Stimulated activated CD8-positive, alpha-beta memory T cell treated with anti-CD3 and anti-CD28 coated beads, Interleukin-15, amount 100 ng/mL, for 48 hours (primary cell): ENCODE results near the gene CLEC18B.
"Not testable (repeated sequence)": the region's sequence is repeated elsewhere in the genome, so short reads cannot be mapped to it uniquely, and the experiment has no call there.

Experiments
- DNase-seq, 2 donors: peaks; one replicate each; pipeline ENCODE4 v3.0.0-alpha.2; 2020; ENCODE audit warnings: low read depth in 2 of 2

The CLEC18B gene

DNA sequence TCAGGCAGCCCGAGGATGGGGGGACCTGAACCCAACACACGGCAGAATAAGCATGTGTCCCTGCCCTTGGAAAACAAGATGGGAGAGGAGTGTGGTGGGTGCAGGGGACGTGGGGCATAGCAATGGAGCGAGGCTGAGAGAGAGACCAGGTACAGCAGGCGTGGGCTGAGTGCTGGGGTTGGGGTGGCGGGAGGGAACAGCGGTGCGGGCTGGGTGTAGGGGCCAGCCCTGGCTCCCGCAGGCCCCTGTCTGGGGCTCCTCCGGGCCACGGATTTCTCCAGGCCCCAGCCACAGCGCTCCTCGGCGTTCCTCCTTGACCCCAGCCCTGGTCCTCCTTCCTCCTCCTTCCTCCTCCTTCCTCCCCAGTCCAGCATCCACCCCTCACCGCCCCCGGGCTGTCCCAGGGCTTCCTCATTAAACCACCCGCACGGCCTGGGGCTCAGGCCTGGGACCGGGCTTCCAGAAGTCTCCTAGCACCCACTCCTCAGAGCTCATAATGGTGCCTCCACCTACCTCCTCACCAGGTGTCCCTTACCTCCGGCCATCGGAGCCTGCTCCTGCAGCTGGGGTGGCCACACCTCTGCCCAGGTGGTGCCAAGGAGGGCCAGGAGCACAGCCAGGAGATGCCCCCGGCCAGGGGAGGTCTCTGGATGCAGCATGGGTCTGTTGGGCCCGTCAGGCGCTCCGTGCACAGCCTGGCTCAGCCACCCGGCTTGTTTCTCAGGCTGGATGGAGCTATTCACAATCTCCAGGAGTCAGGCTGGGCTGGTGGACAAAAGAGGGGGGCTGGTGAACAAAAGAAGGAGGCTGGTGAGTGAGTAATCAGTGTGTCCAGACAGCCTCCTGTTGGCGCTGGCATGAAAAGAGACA is at the start of gene CLEC18B:
TSS of gene CLEC18B (minus strand) at position 867 of the 870 bp plus-strand sequence. CDS start at position 659, 208 bp downstream.
- not testable (repeated sequence) for DNase-seq

GRCh38 chr16:74469946-74470478 is 48.7 kb upstream of the CLEC18B start:
- DNase-seq: no peak

DNA sequence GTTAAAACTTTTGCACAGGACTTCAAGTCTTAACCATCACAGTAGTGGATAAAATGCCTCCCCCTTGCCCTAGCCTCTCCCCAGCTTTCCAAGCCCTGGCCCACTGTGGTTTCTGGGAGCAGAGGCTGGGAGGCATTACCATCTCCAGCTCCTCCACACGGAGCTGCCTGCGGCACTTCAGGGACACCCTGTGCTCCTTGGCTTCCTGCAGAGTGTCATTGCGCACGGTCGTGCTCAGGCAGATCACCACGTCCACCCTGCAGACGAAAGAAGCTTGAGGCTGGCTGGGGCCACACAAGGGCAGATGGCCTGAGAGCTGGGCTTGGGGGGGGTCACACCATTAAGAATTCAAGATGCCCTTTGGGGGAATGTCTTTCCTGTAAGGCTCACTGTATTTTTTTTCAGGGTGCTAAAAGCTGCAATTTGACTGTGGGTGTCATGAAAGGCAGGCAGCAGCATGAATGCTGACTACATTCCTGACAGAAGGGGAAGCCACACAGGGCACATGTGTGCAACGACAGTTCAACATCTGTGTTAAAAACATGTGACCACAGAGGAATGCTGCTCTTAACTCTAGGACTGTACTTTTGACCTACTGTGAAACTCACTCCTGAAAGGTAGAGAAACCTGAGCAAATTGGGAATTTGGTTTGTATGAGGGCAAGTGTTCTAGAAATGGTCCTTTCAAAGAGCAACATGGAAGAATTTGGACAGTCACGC is 47.7 kb upstream of the CLEC18B start:
- no peak for DNase-seq

- no peak for DNase-seq
These were observed 45.6 kb upstream of the CLEC18B start for GRCh38 chr16:74466872-74467271.

DNA sequence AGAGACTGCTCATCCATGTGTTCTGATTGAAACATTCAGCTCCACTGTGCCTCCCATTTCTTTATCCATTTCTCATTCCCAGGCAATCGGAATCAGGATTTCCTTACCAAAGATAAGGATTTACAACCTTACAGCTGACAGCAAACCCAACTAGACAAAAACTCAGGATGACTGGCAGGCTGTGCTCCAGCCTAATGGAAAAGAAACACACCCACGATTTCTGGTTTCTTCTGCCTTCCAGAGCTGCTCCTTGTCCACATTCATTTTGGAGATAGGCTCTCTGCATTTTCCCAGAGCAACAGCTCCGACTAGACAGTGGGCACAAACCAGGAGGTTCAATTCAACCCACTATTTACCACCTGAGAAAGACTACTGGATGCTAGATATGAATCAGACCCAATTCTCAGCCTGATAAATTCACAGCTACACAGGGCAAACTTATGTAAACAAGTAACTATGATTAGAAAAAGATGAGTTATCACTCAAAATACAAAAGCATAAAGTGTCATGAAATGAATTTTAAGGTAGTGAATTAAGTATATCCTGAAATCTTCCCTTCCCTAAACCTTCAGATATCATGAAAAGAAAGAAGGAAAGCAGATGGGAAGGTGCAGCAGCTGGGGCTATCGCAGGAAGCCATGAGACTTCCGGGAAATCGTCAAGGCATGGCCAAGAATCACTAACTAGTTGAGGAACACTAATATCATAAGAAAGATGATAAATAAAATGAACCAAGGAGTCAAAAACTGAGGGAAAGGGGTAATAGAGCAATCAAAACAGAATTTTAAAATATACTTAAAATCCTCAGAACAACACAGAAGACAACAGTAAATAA is 44.8 kb upstream of the CLEC18B start:
- DNase-seq: no peak

DNA sequence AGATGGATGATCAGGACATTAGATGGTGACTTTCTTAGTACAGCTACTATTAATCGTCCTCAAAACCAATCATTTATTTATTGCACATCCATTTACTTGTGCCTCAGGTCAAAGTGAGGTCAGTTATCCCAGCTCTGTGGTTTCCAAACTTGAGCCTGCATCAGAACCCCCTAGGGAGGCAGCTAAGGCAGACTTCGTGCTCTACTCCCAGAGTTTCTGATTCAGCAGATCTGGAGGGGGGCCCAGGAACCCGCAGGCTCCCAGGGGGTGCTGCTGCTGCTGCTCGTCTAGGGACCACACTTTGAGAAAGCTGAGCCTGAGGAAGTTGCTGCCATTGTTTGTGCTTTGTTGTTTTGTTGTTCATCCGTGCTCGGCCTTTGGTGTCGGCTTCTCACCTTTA is 44.0 kb upstream of the CLEC18B start:
- DNase-seq: no peak

- DNase-seq: no peak
These were observed 42.6 kb upstream of the CLEC18B start for GRCh38 chr16:74463888-74464287.

GRCh38 chr16:74462361-74462760 is 41.1 kb upstream of the CLEC18B start:
- DNase-seq: no peak

GRCh38 chr16:74461826-74462225 is 40.5 kb upstream of the CLEC18B start:
- no peak for DNase-seq

- no peak for DNase-seq
These were observed 39.3 kb upstream of the CLEC18B start for GRCh38 chr16:74460542-74460941.

GRCh38 chr16:74456290-74456625 is 35.0 kb upstream of the CLEC18B start:
- no peak for DNase-seq

GRCh38 chr16:74455619-74456289 is 34.5 kb upstream of the CLEC18B start:
- no peak for DNase-seq

DNA sequence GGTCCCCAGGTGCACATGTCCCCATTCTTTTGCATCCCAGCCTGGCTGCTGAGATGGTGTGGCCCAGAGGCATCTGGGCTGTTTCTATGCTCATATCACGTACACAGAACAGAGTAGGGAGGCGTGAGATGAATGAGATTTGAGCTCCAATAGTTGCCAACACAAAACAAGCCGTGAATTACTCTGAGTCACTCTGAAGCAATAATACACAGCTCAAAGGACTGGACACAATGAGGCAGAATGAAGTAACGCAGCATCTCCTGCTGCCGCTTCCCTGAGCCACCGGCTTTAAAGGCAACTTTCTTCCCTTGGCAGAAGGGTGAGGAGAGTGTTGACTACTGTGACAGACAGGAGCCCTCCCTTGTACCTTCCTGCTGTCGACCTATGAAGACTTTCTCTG is 33.9 kb upstream of the CLEC18B start:
- no peak for DNase-seq

- DNase-seq: no peak
These were observed 30.9 kb upstream of the CLEC18B start for GRCh38 chr16:74451951-74452758.

- no peak for DNase-seq
These were observed 29.9 kb upstream of the CLEC18B start for GRCh38 chr16:74450967-74451760.

- DNase-seq: no peak
These were observed 29.0 kb upstream of the CLEC18B start for GRCh38 chr16:74450236-74450635.

DNA sequence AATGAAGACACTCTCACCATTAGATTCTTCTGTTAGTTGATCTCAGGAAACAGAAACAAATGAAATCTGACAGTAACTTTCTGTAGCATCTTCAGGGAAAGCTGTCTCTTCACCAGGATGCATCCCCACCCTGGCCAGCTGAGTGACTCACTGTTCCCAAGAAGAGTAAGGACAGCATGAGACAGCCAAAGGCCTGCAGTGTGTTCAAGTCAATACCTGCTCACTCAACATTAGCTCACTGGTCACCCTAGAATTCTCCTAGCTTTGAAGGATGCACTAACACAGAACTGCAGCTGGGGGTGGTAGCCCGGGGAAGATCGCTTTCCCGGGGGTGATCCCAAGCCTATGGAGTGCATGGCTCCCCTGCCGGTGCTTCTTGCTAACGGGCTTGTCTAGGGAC is 28.2 kb upstream of the CLEC18B start:
- DNase-seq: no peak

GRCh38 chr16:74448990-74449389 is 27.7 kb upstream of the CLEC18B start:
- no peak for DNase-seq

DNA sequence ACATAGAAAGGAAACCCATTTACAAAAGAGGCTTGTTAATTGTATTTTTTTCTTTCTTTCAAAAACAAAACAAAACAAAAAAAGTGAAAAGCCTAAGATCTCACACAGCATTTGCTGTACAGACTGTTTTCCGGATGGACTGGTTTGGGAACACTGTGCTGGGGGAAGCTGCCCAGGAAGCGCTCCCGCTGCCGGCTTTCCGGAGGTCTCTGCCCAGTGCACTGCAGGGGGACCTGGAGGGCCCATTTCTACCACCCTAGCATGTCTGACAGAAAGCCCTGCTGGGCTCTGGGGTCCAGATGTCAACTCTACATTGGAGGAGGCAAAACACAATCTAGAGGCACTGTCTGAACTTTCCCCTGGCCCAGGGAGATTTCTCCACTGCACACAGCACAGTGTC is 26.3 kb upstream of the CLEC18B start:
- DNase-seq: no peak

DNA sequence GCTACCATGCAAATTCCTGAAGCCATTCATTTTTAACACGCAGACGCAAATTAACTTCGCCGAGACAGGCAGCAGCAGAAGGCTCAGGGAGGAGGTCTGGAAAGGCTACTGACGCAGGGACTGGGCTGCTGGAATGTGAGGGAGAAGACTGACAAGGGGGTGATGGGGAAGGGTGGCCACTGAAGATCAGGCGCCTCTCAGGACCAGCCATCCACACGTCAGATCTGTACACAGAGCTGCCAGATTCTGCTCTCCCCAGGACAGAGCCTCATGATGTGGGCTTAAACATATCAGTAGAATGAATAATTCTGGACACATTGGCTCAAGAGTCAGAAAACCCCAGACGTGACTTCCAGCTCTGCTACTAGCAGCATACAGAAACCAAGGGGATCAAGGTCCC is 25.6 kb upstream of the CLEC18B start:
- DNase-seq: no peak
